ENCODE results near the gene STPG1. TPM values are rescaled to one million over a fixed set of nuclear protein-coding genes. Genes with fewer than 3 reads are reported as not detected.

Gene STPG1
- polyA plus RNA-seq, 1 donor from 2014 or later: 0.89 TPM

GRCh38 chr1:24384251-24385090, 29.1 kb downstream of the STPG1 start:
- no peak for TF ChIP-seq EP300 (conservative IDR thresholded peaks at IDR 0.05; ENCODE audit: poor library complexity, severe bottlenecking)
- TF ChIP-seq EZH2 (IDR thresholded peaks at IDR 0.05; ENCODE audit: borderline replicate concordance, insufficient read depth, low read length, poor library complexity, severe bottlenecking): no peak
- TF ChIP-seq CTCF (IDR thresholded peaks at IDR 0.05; ENCODE audit: poor library complexity, severe bottlenecking): no peak
- TF ChIP-seq REST (IDR thresholded peaks at IDR 0.05; ENCODE audit: borderline replicate concordance): no peak
- TF ChIP-seq SMC3 (conservative IDR thresholded peaks at IDR 0.05; ENCODE audit: poor library complexity): no peak
- TF ChIP-seq RAD21 (conservative IDR thresholded peaks at IDR 0.05): no peak
- no peak for TF ChIP-seq TAF1 (IDR thresholded peaks at IDR 0.05; ENCODE audit: low read depth)
- no peak for TF ChIP-seq POLR2AphosphoS5 (IDR thresholded peaks at IDR 0.05)
- no peak for TF ChIP-seq MXI1 (conservative IDR thresholded peaks at IDR 0.05; ENCODE audit: poor library complexity, severe bottlenecking)
- no peaks in the 10 kb centered on the region for H4K20me1 ChIP-seq (ENCODE audit: insufficient read depth)
- no peak overlapping the region for H2AFZ ChIP-seq (ENCODE audit: low read depth, low read length)
- H3K36me3 ChIP-seq (ENCODE audit: insufficient read depth, low read length): no peaks in the 10 kb centered on the region
- no peaks in the 10 kb centered on the region for H3K9me2 ChIP-seq (ENCODE audit: insufficient read depth, low read length)
- no peak overlapping the region for H3K4me3 ChIP-seq (ENCODE audit: low read length)
- H3K9me3 ChIP-seq (ENCODE audit: low read length): no peaks in the 10 kb centered on the region
- H3K4me2 ChIP-seq (ENCODE audit: low read length): no peak overlapping the region
- no peaks in the 10 kb centered on the region for H3F3A ChIP-seq (ENCODE audit: insufficient read depth, low read length, poor library complexity, severe bottlenecking)
- H3K79me2 ChIP-seq (replicated peaks; ENCODE audit: insufficient read depth, low read length): no peaks in the 10 kb centered on the region
- no peak overlapping the region for H3K27ac ChIP-seq (ENCODE audit: low read length)
- H3K9ac ChIP-seq (ENCODE audit: low read length): no peak overlapping the region
- H3K27me3 ChIP-seq (ENCODE audit: insufficient read depth, low read depth, low read length): no peaks in the 10 kb centered on the region

GRCh38 chr1:24383381-24383940, 30.1 kb downstream of the STPG1 start:
- H2AFZ ChIP-seq (ENCODE audit: low read depth, low read length): no peak overlapping the region
- H3K4me2 ChIP-seq (ENCODE audit: low read length): no peak overlapping the region
- H3K9ac ChIP-seq (ENCODE audit: low read length): no peak overlapping the region
- no peaks in the 10 kb centered on the region for H3K27me3 ChIP-seq (ENCODE audit: insufficient read depth, low read depth, low read length)
- TF ChIP-seq EZH2 (IDR thresholded peaks at IDR 0.05; ENCODE audit: borderline replicate concordance, insufficient read depth, low read length, poor library complexity, severe bottlenecking) (no peak), POLR2AphosphoS5 (IDR thresholded peaks at IDR 0.05) (no peak), CTCF (IDR thresholded peaks at IDR 0.05; ENCODE audit: poor library complexity, severe bottlenecking) (no peak), SMC3 (conservative IDR thresholded peaks at IDR 0.05; ENCODE audit: poor library complexity) (no peak), MXI1 (conservative IDR thresholded peaks at IDR 0.05; ENCODE audit: poor library complexity, severe bottlenecking) (no peak), RAD21 (conservative IDR thresholded peaks at IDR 0.05) (no peak), REST (IDR thresholded peaks at IDR 0.05; ENCODE audit: borderline replicate concordance) (no peak), EP300 (conservative IDR thresholded peaks at IDR 0.05; ENCODE audit: poor library complexity, severe bottlenecking) (no peak), TAF1 (IDR thresholded peaks at IDR 0.05; ENCODE audit: low read depth) (no peak)
- H3K9me2 ChIP-seq (ENCODE audit: insufficient read depth, low read length): no peaks in the 10 kb centered on the region
- H3K27ac ChIP-seq (ENCODE audit: low read length): no peak overlapping the region
- no peaks in the 10 kb centered on the region for H3K79me2 ChIP-seq (replicated peaks; ENCODE audit: insufficient read depth, low read length)
- H4K20me1 ChIP-seq (ENCODE audit: insufficient read depth): no peaks in the 10 kb centered on the region
- H3F3A ChIP-seq (ENCODE audit: insufficient read depth, low read length, poor library complexity, severe bottlenecking): no peaks in the 10 kb centered on the region
- H3K36me3 ChIP-seq (ENCODE audit: insufficient read depth, low read length): no peaks in the 10 kb centered on the region
- H3K9me3 ChIP-seq (ENCODE audit: low read length): no peaks in the 10 kb centered on the region
- no peak overlapping the region for H3K4me3 ChIP-seq (ENCODE audit: low read length)

Data from neural cell (in vitro differentiated cells).